Vagina (tissue), 2 donors: ENCODE results near the gene AZU1.

ENCODE experiments used
- POLR2A ChIP-seq, 2 donors: fragments of 450-650 bp; IDR thresholded peaks; one replicate each; pipeline ENCODE4 v1.6.1; 2017; ENCODE audit warnings: antibody characterized with exemption in 2 of 2, mild to moderate bottlenecking in 2 of 2, moderate library complexity in 2 of 2
- TF ChIP-seq, protein P1 (sequence below), 3 experiments: fragments of 450-650 bp in 2 of 3; fragments of 200-600 bp in 1 of 3; sonication (generic) in 1 of 3; IDR thresholded peaks; one replicate each; pipeline ENCODE4 v1.5.1; 2017 to 2019; ENCODE audit warnings: antibody characterized with exemption in 3 of 3, mild to moderate bottlenecking in 2 of 3, moderate library complexity in 2 of 3

DNA sequence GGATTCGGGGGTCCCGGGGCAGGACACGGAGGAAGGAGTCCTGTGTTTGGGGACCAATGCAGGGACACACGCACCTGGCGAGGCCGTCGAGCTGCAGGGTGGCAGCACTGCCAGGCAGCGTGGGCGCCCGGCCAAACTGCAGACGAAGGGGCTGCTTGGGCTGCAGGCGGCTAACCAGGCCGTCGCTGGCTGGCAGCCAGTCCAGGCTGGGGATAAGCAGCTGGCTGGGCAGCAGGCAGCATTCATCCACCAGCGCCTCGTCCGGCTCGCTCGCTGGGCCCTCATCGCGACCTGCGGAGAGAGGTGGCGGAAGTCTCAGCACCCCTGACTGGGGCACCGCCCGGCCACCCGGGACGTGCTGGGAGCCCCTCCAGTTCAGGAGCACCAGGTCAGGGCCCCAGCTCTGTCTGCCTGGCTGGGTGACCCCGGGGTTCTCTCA, 43.3 kb downstream of the AZU1 start:
- TF ChIP-seq, protein P1, sequence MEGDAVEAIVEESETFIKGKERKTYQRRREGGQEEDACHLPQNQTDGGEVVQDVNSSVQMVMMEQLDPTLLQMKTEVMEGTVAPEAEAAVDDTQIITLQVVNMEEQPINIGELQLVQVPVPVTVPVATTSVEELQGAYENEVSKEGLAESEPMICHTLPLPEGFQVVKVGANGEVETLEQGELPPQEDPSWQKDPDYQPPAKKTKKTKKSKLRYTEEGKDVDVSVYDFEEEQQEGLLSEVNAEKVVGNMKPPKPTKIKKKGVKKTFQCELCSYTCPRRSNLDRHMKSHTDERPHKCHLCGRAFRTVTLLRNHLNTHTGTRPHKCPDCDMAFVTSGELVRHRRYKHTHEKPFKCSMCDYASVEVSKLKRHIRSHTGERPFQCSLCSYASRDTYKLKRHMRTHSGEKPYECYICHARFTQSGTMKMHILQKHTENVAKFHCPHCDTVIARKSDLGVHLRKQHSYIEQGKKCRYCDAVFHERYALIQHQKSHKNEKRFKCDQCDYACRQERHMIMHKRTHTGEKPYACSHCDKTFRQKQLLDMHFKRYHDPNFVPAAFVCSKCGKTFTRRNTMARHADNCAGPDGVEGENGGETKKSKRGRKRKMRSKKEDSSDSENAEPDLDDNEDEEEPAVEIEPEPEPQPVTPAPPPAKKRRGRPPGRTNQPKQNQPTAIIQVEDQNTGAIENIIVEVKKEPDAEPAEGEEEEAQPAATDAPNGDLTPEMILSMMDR (IDR thresholded peaks at IDR 0.05), result no peak
- TF ChIP-seq POLR2A (IDR thresholded peaks at IDR 0.05), result no peak
